NB4 (cell line): Measurements from ENCODE around the gene BHLHA9.

Experiments
- POLR2A ChIP-seq: IDR thresholded peaks from 2 replicates; pipeline ENCODE4 v1.6.1; 2011; ENCODE audit warnings: mild to moderate bottlenecking; ENCODE audit not compliant: insufficient read length; ENCODE audit errors: extremely low read depth
- TF ChIP-seq, protein P1 (sequence below): IDR thresholded peaks from 2 replicates; pipeline ENCODE4 v1.6.1; 2011; ENCODE audit warnings: low read depth, low read length
- TF ChIP-seq, protein P2 (sequence below): IDR thresholded peaks from one replicate; pipeline ENCODE4 v1.5.1; 2012; ENCODE audit warnings: low read depth, low read length

DNA sequence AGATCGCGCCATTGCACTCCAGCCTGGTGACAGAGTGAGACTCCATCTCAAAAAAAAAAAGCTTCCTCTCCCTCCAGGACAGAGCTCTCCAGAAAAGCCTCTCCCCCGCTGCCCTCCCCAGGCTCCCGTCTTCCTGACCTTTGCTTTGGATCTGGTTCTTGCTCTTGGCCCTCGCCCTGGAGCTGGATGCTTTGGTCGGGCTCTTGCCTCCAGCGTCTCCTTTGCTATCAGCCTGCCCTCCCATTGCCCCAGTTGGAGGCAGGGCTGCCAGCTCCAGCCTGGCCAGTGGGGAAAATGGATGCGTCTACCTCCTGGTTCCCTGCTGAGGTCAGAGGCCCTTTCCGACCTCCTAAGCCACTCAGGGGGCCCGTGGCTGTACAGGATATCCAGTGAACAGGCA lies 45.2 kb downstream of the BHLHA9 start:
- TF ChIP-seq, protein P1, sequence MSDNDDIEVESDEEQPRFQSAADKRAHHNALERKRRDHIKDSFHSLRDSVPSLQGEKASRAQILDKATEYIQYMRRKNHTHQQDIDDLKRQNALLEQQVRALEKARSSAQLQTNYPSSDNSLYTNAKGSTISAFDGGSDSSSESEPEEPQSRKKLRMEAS = no peak
- TF ChIP-seq, protein P2, sequence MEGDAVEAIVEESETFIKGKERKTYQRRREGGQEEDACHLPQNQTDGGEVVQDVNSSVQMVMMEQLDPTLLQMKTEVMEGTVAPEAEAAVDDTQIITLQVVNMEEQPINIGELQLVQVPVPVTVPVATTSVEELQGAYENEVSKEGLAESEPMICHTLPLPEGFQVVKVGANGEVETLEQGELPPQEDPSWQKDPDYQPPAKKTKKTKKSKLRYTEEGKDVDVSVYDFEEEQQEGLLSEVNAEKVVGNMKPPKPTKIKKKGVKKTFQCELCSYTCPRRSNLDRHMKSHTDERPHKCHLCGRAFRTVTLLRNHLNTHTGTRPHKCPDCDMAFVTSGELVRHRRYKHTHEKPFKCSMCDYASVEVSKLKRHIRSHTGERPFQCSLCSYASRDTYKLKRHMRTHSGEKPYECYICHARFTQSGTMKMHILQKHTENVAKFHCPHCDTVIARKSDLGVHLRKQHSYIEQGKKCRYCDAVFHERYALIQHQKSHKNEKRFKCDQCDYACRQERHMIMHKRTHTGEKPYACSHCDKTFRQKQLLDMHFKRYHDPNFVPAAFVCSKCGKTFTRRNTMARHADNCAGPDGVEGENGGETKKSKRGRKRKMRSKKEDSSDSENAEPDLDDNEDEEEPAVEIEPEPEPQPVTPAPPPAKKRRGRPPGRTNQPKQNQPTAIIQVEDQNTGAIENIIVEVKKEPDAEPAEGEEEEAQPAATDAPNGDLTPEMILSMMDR = no peak
- TF ChIP-seq POLR2A = no peak
